GM19452 (cell line): Measurements from ENCODE around the gene HTRA3.
"Not testable (repeated sequence)": the region's sequence is repeated elsewhere in the genome, so short reads cannot be mapped to it uniquely, and the experiment has no call there.

ENCODE experiments used
- ATAC-seq: cut with Tn5 transposase; IDR thresholded peaks from one replicate; pipeline ENCODE4 v1.9.1; 2021; ENCODE audit not compliant: unreplicated experiment

HTRA3 gene

GRCh38 chr4:8338351-8338961 is 68.9 kb downstream of the HTRA3 start:
- no peak for ATAC-seq

GRCh38 chr4:8340781-8341241 is 71.3 kb downstream of the HTRA3 start:
- ATAC-seq: no peak

- not testable (repeated sequence) for ATAC-seq
These were observed 71.7 kb downstream of the HTRA3 start for GRCh38 chr4:8341281-8341680.

GRCh38 chr4:8341691-8342090 is 72.1 kb downstream of the HTRA3 start:
- ATAC-seq: no peak

- ATAC-seq: no peak
These were observed 73.2 kb downstream of the HTRA3 start for GRCh38 chr4:8342651-8343261.

- no peak for ATAC-seq
These were observed 73.9 kb downstream of the HTRA3 start for GRCh38 chr4:8343262-8343966.

- no peak for ATAC-seq
These were observed 74.4 kb downstream of the HTRA3 start for GRCh38 chr4:8343967-8344331.

- no peak for ATAC-seq
These were observed 74.8 kb downstream of the HTRA3 start for GRCh38 chr4:8344377-8344776.

GRCh38 chr4:8345053-8345945 is 75.7 kb downstream of the HTRA3 start:
- no peak for ATAC-seq

GRCh38 chr4:8345946-8346814 is 76.6 kb downstream of the HTRA3 start:
- no peak for ATAC-seq

- no peak for ATAC-seq
These were observed 77.5 kb downstream of the HTRA3 start for GRCh38 chr4:8346838-8347605.

- ATAC-seq: no peak
These were observed 78.1 kb downstream of the HTRA3 start for GRCh38 chr4:8347660-8348059.

- no peak for ATAC-seq
These were observed 78.5 kb downstream of the HTRA3 start for GRCh38 chr4:8348071-8348470.

- ATAC-seq: not testable (repeated sequence)
These were observed 79.7 kb downstream of the HTRA3 start for GRCh38 chr4:8349236-8349635.

GRCh38 chr4:8349664-8350236 is 80.2 kb downstream of the HTRA3 start:
- ATAC-seq: no peak

GRCh38 chr4:8350352-8350751 is 80.8 kb downstream of the HTRA3 start:
- ATAC-seq: no peak

GRCh38 chr4:8350841-8351461 is 81.4 kb downstream of the HTRA3 start:
- no peak for ATAC-seq

GRCh38 chr4:8351931-8352367 is 82.4 kb downstream of the HTRA3 start:
- ATAC-seq: no peak
